ENCODE data around the gene ANKRD23.
A peak's percentile ranks its signal among the peaks of the same experiment; 100 is the strongest.
"Not testable (repeated sequence)": the region's sequence is repeated elsewhere in the genome, so short reads cannot be mapped to it uniquely, and the experiment has no call there.

ANKRD23 gene

DNA sequence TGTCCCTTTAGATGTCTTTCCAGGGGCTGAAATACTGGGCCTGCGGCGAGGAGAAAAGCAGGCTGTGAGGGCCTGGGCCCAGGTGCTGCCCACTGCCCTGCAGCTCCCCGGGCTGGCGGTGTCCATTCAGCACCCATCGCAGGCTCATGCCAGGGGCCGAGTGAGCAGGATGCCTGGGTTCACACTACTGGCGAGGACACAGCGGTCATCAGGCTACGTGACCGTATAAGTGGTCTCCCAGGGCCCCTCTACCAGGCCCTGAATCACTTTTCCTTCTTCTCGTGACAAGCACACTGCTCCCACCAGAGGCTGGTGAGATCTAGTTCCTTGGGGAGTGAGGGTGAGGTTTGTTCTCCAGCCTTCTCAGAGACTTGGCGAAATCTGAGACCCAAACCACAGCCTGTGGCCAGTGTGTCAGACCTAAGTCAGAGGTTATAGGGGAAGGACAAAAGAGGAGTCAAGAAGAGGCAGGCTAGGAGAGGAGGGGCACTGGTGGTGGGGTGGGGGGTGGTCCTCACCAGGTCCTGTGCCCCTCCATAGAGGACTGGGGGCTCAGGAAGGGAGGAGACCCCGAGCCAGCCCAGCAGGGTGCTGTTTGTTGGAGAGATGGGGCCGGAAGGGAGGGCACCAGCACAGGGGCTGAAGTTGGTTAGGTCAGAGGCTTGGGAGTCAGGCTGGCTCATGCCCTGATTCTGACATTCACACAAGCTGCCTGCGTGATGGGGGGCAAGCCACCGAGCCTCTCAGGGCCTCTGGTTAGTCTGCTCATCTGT is 32.6 kb upstream of the ANKRD23 start:
- no peak for DNase-seq

DNA sequence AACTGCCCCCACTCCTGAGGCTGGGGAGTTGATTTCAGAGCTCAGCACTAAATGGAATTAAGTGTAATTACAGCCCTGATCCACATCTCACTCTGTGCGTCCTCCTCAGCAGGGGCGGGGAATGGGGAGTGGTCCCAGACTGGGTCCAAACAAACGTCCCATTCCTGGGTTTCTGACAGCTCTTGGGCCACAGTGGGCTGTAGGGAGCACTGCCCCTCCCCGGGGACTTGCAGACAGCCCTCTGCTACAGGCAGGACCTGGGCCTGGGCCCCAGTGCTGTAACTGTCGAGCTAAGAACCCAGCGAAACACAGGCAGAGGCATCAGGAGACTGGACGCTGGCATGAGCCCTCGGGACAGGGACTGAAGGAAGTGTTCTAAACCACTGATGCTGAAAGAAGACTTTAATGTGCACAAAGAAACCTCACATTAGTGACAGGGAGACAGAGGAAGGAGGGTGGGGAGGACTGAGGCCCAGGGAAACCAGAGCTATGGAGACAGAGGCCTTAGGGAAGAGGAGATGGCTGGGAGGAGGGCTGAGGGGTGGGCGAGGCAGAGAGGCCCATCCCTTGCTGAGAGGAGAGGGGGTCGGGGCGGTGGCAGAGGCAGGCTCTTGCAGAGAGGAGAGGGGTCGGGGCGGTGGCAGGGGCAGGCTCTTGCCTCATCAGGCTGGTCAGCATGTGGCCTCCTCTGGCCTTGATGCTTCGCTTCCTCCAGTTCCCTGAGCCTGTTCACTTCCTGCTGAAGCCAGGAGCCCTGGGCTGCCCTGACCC is 31.9 kb upstream of the ANKRD23 start:
- no peak for DNase-seq

DNA sequence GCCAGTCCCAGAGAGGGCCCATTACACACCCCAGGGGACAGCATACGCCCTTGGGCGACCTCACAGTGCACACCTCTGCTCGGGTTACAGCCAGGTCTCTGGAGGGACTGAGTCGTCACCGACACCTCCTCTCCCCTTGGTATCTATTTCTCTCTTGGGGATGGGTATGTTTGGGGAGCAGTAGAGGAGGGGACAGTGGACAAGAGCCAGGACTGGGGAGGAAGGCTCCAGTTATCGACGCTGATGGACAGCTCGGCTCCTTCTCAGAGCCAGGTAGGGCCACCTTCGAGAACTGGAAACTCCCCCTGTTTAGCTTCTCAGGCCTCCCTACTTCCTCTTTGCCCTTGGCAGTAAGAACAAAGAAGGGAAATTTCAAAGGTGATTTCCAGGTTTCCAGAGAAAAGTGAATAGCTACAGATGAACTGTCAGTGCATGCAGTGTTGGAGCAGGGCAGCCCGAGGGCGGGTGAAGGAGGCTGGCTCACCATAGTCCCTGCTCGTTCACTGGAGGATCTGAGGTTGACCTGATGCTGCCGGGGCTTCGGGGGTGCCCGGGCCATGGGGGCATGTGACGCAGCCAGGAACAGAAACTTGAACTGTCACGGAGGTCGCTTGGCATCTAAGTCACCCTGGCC is 30.5 kb upstream of the ANKRD23 start:
- DNase-seq = no peak

DNA sequence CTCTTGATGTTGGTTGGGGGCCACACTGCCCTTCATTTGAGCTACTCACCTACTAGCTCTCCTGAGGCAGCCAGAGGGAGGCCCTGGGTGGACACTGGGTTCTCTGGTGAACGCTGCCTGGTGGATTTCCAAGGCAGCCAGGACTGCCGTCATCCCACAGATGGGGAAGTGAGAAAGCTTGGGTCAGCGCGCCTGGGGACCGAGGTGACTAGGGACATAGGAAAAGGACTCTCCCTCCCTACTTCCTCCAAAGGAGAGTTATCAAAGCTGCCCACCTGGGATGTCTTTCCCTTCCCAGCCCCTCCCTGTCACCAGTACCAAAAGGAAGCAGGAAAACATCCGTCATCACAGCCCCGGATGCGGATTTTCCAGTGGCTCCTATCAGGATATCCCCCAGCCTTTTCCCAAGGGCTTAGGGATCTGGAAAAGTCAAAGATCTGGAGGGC is 29.9 kb upstream of the ANKRD23 start:
- DNase-seq = no peak

DNA sequence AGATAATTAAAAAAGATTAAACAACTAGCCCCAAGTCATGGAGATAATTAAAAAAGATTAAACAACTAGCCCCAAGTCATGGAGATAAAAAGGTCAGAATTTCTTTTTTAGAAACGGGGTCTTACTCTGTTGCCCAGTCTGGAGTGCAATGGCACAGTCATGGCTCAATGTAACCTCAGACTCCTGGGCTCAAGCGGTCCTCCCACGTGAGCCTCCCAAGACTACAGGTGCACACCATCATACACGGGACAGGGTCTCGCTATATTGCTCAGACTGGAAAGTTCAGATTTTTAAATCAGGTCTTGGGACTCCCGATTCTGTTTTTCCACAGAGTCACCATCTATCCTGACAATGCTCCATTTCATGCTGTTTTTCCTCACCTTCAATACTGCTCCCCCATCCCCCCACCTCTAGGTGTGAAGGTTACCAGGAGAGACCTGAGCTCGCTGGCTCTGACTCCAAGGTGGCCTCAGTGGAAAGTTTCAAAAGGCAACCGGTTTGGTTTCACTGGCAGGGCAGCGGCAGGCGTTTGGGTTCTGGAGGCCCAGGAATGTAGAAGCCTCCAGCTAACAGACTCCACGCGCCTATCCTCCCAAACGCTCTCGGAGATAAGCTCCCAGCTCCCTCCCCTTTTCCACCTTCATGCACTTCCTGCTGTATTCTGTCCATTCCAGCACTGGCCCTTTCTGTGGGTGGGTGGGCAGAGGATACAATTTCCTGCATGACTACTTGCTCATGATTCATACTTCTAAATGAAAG is 28.9 kb upstream of the ANKRD23 start:
- no peak for DNase-seq

DNA sequence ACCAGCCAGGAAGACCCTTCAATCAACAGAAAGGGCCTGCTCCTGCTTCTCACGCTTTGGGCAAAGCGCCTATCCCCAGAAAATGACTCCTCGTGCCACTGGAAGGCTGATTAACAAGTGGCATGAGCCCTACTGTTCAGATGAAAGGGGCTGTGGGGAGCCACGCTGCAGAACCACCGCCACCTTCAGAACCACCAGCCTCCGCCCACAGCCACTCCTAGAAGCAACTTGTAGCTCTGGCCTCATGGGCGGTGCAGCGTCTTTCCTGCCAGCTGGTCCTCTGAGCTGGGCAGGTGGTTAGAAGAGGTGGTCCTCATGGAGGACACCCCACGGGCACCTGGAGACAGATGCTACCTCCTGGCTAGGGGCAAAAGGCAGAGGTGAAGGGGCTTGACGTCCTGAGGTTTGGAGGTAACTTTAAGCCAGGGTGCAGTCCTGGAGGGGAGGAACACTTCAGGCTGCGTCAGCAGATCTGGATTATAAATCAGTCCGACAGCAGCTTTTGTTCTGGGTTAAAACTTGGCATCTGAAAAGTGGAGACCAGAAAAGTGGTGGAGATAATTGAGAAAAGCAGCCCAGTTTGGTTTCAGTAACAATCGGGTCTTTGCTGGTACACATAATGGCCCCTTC is 26.9 kb upstream of the ANKRD23 start:
- peak; percentile 65 for DNase-seq

DNA sequence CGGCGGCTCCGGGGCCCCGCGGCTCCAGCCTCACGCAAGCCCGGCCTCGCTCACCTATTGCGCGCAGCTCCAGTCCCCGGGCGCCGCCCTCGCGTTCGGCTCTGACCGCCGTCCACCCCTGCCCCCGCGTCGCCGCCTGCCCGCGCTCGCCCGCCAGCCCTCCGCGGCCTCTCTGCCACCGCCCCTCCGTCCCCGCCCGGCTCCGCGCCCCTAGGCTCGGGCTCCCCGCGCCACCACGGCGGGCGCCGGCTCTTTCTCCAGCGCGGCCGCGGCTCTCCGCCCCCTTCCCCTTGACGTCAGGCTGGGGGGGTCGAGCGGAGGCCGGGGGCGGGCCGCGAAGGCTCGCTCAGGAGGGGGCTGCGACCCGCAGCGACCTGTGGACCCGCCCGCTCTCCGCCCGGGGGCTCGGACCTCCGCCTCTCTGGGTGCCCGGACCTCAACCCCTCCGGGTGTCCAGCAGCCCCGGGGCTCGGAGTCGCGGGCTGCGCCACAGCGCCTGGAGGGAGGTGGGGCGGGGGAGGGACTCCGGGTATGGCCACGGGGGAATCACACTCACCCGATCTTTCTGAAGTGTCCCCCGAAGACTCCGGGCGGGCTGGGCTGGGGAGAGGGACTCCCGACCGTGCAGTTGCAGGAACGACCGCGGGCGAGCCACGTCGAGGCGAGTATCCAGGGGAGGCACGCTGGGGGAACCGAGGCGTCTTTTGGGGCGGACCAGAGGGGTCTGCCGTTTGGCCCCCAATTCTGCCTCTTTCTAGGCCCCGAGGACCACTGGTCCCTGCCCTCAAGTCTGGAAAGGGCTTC is 26.2 kb upstream of the ANKRD23 start, which contains the start of gene SEMA4C:
Gene SEMA4C (minus strand): TSS at position 259 of the 804 bp plus-strand sequence. CDS start 2,194 bp downstream, outside the sequence.
- DNase-seq = peak; percentile 54

DNA sequence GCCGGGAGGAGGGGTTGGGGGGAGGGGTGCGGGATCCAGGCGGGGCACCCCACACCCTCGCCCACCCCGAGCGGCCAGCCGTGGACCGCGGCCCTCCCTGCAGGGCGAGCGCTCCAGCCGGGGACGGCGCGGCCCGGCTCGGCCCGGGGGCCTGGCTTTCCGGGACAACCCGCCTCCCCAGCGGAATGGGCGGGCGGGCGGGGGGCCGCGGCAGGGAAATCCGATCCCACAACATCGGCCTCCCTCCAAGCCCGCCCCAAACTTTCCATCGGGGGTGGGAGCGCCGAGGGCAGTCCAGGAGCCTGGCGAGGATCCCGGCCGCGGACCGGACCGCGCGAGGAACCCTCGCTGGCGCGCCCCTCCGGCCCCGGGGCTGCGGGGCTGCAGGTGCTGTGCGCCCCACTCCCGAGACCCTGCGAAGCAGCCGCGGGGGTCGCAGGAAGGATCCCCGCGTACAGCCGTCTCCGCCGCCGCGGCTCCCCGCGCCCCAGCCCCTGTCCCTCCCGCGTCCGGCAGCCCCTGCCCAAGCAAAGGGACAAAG is 25.5 kb upstream of the ANKRD23 start:
- no peak for DNase-seq

DNA sequence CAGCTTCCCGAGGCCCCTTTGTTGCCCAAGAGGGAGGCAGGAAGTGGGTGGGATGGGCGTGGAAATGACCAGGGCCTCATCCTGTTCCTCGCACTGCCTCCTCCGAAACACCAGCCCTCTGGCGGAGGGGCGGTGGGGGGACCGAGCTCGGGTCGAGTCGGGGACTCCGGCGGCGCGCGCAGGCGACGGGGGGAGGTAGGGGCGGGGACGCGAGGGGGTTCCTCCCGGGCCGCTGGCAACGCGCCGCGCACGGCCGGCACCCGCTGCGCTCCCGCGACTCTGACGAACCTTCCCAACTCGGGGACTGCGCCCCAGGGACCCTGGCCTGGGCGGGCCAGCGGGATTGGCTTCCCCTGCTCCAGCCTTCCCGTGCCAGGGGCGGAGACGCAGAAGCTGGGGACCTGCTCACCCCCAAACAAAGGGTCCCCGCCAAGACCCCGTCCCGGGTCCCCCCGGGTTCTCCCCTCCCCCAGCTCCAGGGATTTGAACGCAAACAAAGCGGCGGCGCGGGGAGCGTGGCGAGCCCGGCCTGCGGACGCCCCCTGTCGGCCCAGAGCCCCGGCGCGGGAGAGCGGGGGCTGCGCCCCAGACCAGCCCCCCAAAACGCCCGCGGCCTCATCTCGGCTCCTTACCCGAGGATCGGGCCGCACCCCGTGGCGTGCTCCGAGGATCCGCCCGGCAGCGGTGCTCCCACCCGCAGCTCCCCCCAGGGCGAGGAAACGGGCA is 24.9 kb upstream of the ANKRD23 start:
- DNase-seq = peak; percentile 51

DNA sequence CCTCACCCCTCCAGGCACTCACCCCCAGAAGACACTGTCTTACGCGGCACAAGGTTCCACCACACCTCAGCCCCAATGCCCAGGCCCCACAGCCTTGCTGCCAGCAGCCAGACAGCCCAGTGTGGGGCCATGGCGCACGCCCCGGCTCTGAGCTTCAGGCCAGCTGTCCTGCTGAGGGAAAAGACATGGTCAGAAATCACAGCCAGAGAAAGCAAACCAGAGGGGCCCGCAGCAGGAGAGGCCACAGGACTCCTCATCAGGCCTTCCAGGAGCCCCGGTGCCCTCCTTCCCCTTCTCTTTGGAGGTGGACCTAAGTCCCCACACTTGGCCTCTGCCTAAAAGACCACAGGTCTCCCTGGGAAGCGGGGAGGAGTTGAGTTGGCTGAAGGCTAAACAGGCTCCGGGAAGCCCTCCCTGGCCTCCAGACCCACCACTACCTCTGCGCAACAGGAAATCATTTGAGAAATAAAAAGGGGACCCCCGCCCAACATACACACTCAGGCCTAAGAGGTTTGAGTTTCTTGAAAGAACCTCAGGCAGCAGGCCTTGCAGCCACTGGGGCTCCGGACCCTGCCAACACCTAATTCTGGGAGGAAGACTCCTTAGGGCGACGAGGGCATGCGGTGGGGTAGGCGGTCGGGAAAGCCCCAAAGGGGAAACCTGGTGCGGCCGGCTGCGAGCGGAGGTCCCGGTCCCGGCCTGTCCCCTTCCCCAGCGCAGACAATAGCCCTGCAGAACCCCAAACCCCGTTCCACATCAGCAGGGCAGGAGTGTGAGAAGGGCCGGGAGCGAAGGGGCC is 24.1 kb upstream of the ANKRD23 start:
- DNase-seq = no peak

DNA sequence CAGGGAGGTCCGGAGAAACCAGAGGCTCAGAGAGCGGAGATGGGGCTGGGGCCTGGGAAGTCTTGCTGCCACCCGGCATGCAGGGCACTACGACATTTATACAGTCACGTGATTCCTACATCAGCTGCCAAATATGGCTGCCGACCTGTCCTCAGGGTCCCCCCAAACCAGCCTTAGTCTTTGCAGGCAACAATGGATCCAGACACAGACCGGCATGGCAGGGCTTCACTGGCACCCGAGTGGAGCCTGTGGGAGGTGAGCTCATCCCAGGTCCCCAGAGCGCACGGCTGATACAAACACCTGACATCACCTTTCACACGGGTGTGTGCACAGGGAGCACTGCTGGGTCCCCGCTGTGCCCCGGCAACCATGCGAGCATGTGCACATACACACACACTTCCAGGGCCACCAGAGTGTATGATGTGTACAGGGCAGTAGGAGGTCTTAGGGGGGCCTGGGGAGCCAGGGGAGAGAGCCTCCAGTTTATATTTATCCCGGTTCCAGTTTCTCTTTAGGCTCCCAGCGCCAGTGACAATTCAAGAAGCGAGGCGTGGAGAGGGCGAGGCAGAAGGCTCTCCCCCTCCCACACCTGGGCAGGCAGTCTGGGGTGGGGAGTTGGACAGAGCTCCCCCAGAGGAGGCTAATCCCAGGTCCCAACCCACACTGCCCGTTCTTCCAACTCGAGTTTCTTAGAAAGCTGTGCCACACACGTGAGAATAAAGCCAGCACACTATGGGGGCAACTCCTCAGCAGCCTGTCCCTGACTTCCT is 23.4 kb upstream of the ANKRD23 start:
- DNase-seq = no peak

DNA sequence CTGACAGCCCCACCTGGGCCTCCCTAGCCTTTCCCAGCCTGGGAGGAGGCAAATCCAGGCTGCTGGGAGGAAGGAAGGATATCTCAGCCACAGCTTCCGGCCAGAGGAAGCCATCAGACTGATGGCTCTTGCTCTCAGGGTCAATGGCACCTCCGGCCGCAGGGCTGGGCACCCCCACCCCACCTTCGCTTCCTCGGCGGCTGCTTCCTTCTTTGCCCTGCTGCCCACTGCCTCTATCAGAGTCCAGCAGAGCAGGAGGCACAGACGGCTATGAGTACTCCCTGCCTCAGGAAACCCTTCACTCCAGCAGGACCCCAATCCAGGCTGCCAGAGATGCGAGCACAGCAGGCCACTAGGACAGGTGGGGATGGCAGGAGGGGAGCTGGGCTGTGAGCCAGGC is 22.8 kb upstream of the ANKRD23 start:
- no peak for DNase-seq

DNA sequence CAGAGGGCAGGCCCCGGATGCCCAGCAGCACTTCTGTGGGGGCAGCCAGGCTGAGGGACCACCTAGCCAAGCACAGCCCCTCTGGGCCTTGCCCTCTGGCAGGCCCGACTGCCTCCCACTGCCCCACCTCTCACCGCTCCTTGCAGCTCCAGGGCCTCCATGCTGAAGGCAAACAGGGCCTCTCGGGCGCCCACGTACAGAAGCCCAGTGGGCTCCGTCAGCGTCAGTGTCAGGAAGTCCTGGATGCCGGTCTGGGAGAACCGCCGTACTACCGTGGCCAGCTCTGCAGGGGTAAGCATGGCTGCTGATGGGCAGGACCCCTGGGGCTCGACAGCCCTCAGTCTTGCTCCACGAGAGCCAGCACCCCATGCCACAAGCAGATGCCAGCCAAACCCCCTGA is 22.3 kb upstream of the ANKRD23 start:
- no peak for DNase-seq

DNA sequence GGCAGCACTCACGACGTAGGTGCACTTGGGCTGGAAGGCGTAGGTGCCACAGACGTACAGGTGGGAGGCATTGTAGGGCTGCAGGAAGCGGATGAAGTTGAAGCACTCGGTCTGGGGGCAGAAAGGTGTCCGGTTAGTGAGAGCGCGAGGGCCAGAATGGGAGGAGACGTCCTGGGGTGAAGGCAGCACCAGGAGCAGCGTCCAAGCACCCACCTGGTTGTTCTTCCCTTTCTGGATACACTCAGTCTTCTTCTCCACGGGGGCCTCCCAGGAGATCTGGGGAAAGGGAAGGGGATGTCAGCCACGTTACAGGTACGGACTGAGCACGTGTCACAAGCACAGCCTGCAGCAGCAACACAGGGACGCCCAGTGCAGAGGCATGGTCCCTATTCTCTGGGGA is 21.8 kb upstream of the ANKRD23 start:
- no peak for DNase-seq

DNA sequence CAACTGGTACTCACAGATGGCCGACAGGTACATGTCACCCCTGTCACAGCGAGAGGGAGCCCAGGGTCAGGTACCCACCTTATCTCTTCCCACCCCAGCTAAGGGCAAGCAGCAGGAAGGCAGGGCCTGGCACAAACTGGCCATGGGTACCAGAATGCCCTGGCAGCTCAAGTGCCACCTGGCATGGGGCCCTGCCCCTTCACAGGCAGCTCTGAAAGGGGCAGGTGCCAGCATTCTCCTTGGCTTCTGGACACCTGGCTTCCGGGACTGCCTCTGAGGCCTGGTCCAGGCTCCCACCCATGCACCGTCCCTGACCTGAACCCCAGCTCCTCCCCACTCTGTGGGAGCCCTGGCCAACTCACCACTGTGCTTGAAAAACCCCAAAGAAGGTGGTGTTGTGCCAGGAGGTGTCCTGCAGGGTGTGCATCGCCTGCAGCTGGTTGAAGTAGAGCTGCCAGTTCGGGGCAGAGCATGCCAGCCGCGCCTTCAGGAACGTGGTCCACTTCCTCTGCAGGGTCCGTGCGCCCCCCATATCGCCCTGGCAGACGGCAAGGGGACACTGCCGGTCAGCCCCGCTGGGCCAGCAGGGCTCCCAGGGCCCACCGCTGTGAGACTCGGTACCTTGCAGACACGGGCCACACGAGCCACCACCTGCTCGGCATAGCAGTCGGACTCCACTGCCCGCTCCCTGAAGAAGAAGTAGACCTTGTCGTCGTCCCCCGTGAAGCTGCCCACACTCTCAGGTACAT is 20.7 kb upstream of the ANKRD23 start:
- DNase-seq = no peak

DNA sequence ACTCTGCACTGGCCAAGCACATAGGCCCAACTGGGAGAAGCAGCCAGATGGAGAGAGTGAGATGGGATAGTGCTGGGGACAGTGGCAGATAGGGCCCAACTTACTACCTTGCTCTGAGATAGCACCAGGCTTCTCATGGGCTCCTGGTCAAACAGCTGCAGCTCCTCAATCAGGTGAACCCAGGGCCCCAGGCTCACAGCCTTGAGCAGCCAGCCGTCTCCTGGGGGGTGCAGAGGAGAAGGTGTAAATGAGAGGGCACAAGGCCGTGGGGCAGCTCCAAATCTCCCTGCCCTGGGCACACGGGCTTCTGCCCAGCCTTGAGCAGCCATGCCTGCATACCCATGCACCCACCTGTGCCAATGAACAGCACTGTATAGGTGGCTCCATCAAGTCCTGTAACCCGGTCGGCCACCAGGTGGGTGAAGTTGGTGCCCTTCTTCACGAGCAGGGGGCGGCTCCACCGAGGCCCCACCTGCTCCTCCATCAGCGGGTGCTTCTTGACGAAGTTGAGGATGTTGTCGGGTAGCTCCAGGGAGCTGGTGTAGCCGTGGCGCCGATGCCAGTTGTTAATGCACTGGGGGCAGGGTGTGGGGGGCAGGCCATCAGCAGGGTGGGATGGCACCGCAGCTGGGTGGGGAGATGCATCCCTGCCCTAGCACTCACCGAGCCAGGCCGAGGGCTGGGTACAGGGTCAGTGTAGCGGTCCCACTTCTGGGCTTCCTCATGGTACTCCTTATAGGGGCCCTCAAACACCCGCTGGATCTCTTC is 19.9 kb upstream of the ANKRD23 start:
- DNase-seq = no peak

DNA sequence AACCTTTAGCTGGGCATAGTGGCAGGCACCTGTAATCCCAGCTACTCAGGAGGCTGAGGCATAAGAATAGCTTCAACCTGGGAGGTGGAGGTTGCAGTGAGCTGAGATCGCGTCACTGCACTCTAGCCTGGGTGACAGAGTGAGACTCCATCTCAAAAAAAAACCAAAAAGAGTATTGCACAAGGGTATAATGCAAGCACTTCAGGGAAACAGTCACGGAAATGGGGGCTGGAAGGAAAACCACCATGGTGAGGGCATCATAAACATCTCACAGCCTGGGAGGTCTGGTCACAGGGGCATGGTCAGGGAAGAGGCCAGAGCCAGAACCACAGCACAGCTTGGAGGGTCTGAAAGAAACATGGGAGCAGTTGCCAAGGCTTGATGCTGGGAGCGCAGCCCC is 19.2 kb upstream of the ANKRD23 start:
- not testable (repeated sequence) for DNase-seq
